ENCODE results near the gene PTPA. TPM values are rescaled to one million over a fixed set of nuclear protein-coding genes. Genes with fewer than 3 reads are reported as not detected.

The PTPA gene
- total RNA-seq, 3 donors from 2014 or later (not counting 1 experiment from before 2014, with no cell fraction given) = 63.2 to 69.4 (median 64.9) TPM

GRCh38 chr9:129094387-129095169 lies 16.6 kb upstream of the PTPA start:
- Histone ChIP-seq H3K27me3 (ENCODE audit: control insufficient read depth, insufficient read depth, low read length) (no peaks in the 10 kb centered on the region), H3K36me3 (ENCODE audit: control insufficient read depth, insufficient read depth, low read length) (peaks cover 6% of the 10 kb centered on the region), H3K27ac (ENCODE audit: low read length) (no peak overlapping the region), H3K4me1 (ENCODE audit: control insufficient read depth, insufficient read depth, low read length) (no peaks in the 10 kb centered on the region), H3K4me3 (ENCODE audit: low read length) (no peak overlapping the region), H3K9me3 (ENCODE audit: control insufficient read depth, insufficient read depth, low read length) (no peaks in the 10 kb centered on the region)
- Mint-ChIP-seq H3K9me3 (no peaks in the 10 kb centered on the region), H3K27me3 (ENCODE audit: low read depth in 2 of 2) (no peaks in the 10 kb centered on the region), H3K4me1 (no peaks in the 10 kb centered on the region), H3K4me3 (no peak overlapping the region), H3K27ac (no peak overlapping the region), H3K36me3 (no peaks in the 10 kb centered on the region)
- TF ChIP-seq, protein P1, sequence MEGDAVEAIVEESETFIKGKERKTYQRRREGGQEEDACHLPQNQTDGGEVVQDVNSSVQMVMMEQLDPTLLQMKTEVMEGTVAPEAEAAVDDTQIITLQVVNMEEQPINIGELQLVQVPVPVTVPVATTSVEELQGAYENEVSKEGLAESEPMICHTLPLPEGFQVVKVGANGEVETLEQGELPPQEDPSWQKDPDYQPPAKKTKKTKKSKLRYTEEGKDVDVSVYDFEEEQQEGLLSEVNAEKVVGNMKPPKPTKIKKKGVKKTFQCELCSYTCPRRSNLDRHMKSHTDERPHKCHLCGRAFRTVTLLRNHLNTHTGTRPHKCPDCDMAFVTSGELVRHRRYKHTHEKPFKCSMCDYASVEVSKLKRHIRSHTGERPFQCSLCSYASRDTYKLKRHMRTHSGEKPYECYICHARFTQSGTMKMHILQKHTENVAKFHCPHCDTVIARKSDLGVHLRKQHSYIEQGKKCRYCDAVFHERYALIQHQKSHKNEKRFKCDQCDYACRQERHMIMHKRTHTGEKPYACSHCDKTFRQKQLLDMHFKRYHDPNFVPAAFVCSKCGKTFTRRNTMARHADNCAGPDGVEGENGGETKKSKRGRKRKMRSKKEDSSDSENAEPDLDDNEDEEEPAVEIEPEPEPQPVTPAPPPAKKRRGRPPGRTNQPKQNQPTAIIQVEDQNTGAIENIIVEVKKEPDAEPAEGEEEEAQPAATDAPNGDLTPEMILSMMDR (IDR thresholded peaks at IDR 0.05) = no peak
- intact Hi-C loops (cut with micrococcal nuclease) = no loop called here
- ATAC-seq (no peak), DNase-seq (no peak)
- WGBS (ENCODE audit: insufficient coverage) = 94% methylated on average over 13 of the region's 13 CpGs

DNA sequence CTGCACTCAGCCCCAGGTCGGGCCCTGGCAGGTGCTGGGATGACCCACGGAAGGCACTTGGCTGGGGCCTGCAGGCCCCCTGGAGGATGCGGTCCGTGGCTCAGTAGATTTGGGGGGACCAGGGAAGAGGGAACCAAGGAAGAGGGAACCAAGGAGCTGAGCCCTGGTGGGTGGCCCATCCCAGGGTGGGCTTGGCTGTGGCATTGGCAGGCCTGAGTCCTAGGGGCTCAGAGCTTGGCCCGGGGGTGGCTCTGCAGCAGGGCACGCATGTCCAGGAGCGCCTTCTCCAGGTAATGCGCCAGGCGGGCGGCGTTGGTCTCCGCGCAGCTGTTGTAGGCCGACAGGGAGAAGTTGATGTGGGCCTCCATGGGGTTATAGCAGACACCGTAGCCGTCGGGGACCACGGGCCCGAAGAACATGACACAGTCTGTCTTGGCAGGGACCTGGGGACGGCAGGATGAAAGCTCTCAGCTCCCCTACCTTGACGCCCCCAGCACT lies 16.0 kb upstream of the PTPA start:
- 95% methylated on average over 21 of the region's 21 CpGs for WGBS (ENCODE audit: insufficient coverage)
- Histone ChIP-seq H3K4me3 (ENCODE audit: low read length) (no peak overlapping the region), H3K27me3 (ENCODE audit: control insufficient read depth, insufficient read depth, low read length) (no peaks in the 10 kb centered on the region), H3K36me3 (ENCODE audit: control insufficient read depth, insufficient read depth, low read length) (peaks cover 3% of the 10 kb centered on the region), H3K9me3 (ENCODE audit: control insufficient read depth, insufficient read depth, low read length) (no peaks in the 10 kb centered on the region), H3K4me1 (ENCODE audit: control insufficient read depth, insufficient read depth, low read length) (no peaks in the 10 kb centered on the region), H3K27ac (ENCODE audit: low read length) (no peak overlapping the region)
- Mint-ChIP-seq H3K4me1 (no peaks in the 10 kb centered on the region), H3K27ac (no peak overlapping the region), H3K27me3 (ENCODE audit: low read depth in 2 of 2) (no peaks in the 10 kb centered on the region), H3K36me3 (no peaks in the 10 kb centered on the region), H3K9me3 (no peaks in the 10 kb centered on the region), H3K4me3 (no peak overlapping the region)
- intact Hi-C loops (cut with micrococcal nuclease) = no loop called here
- TF ChIP-seq, protein P1 (IDR thresholded peaks at IDR 0.05) = no peak
- no peak for ATAC-seq
- DNase-seq = no peak

DNA sequence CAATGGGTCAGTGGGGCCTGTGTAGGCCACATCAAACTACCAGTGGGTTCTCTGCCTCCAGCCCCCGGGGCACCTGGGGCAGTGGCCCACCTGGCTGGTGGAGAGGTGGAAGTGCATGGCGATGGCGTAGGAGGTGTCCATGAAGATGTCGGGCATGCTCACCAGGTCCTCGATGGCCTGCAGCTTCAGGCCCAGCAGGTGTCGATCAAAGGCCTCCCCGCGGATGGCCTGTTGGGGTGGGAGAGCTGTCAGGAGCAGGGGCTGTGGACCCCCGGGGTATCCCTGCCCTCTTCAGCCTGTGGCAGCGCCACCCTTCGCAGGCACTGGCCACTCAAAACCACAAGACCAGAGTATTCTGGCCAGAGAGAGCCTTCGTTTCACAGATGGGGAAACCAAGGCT lies 15.3 kb upstream of the PTPA start:
- Mint-ChIP-seq H3K27ac (no peak overlapping the region), H3K36me3 (no peaks in the 10 kb centered on the region), H3K4me1 (no peaks in the 10 kb centered on the region), H3K4me3 (no peak overlapping the region), H3K9me3 (no peaks in the 10 kb centered on the region), H3K27me3 (ENCODE audit: low read depth in 2 of 2) (no peaks in the 10 kb centered on the region)
- ATAC-seq (no peak), DNase-seq (no peak)
- H3K4me3 ChIP-seq (ENCODE audit: low read length) = no peak overlapping the region
- H3K27ac ChIP-seq (ENCODE audit: low read length) = no peak overlapping the region
- TF ChIP-seq, protein P1 (IDR thresholded peaks at IDR 0.05) = no peak
- no peaks in the 10 kb centered on the region for H3K4me1 ChIP-seq (ENCODE audit: control insufficient read depth, insufficient read depth, low read length)
- intact Hi-C loops (cut with micrococcal nuclease) = no loop called here
- H3K36me3 ChIP-seq (ENCODE audit: control insufficient read depth, insufficient read depth, low read length) = no peaks in the 10 kb centered on the region
- 93% methylated on average over 12 of the region's 12 CpGs for WGBS (ENCODE audit: insufficient coverage)
- no peaks in the 10 kb centered on the region for H3K27me3 ChIP-seq (ENCODE audit: control insufficient read depth, insufficient read depth, low read length)
- no peaks in the 10 kb centered on the region for H3K9me3 ChIP-seq (ENCODE audit: control insufficient read depth, insufficient read depth, low read length)

Measured in natural killer cell (primary cell).